Measurements from ENCODE around the gene CDHR2.

- TF ChIP-seq POLR2AphosphoS5 (IDR thresholded peaks at IDR 0.05) (no peak), POLR2A (IDR thresholded peaks at IDR 0.05) (no peak)
Measured at GRCh38 chr5:176561259-176561658, 12.1 kb downstream of the CDHR2 start.

Measured in stomach (tissue), 4 donors.